Breast epithelium (tissue), 4 donors: ENCODE data around the gene OR5L1. TPM values are rescaled to one million over a fixed set of nuclear protein-coding genes. Genes with fewer than 3 reads are reported as not detected.

ENCODE experiments used
- DNase-seq, 2 donors: peaks; one replicate each; pipeline ENCODE4 v3.0.0-alpha.2; 2019; ENCODE audit warnings: low spot score in 2 of 2
- H3K27ac ChIP-seq, 2 donors: fragments of 200-600 bp; sonication (generic) in 1 of 2; one replicate each; pipeline ENCODE4 v1.5.1; 2016 to 2019; ENCODE audit warnings: mild to moderate bottlenecking in 1 of 2
- H3K27me3 ChIP-seq, 2 donors: fragments of 200-600 bp; sonication (generic) in 1 of 2; one replicate each; pipeline versions ENCODE4 v1.5.1 to v1.6.0; 2017 to 2019; ENCODE audit warnings: control low read depth in 1 of 2, mild to moderate bottlenecking in 1 of 2
- H3K36me3 ChIP-seq: fragments of 200-600 bp; one replicate; pipeline ENCODE4 v1.5.1; 2019
- H3K4me1 ChIP-seq, 2 donors: fragments of 200-600 bp; sonication (generic); one replicate each; pipeline ENCODE4 v1.5.1; 2016 to 2019; ENCODE audit warnings: control low read depth in 1 of 2
- H3K4me3 ChIP-seq, 3 donors: fragments of 200-600 bp; sonication (generic); 1 replicate in 2 of 3; 2 replicates in 1 of 3; pipeline ENCODE4 v1.5.1; 2016 to 2019; ENCODE audit warnings: mild to moderate bottlenecking in 3 of 3, moderate library complexity in 2 of 3
- H3K9me3 ChIP-seq, 2 donors: fragments of 200-600 bp; sonication (generic) in 1 of 2; one replicate each; pipeline ENCODE4 v1.5.1; 2016 to 2019; ENCODE audit warnings: control low read depth in 1 of 2
- CTCF ChIP-seq, 3 donors: fragments of 450-650 bp; IDR thresholded peaks; one replicate each; pipeline ENCODE4 v1.5.1; 2016 to 2017; ENCODE audit warnings: antibody characterized with exemption in 3 of 3, mild to moderate bottlenecking in 3 of 3, moderate library complexity in 3 of 3
- POLR2A ChIP-seq: fragments of 450-650 bp; IDR thresholded peaks from one replicate; pipeline ENCODE4 v1.6.1; 2016; ENCODE audit warnings: antibody characterized with exemption, mild to moderate bottlenecking, moderate library complexity
- POLR2AphosphoS5 ChIP-seq, 3 donors: sonication (generic); formaldehyde crosslinking; IDR thresholded peaks; one replicate each; pipeline ENCODE4 v1.6.1; 2017; ENCODE audit warnings: antibody characterized with exemption in 3 of 3
- intact Hi-C: fragments of 100-400 bp; cut with DNase I; formaldehyde crosslinking; loops from one replicate; pipeline ENCODE4 v1.15.1; 2023; ENCODE audit warnings: low total_unique reads
- total RNA-seq, 3 donors: library from RNA; depleted of rRNA; stranded (reverse); fragments of >200 nt; gene quantifications; one replicate each; pipeline ENCODE4 v1.1.0, GENCODE V29; 2016

OR5L1 gene
- total RNA-seq, 3 donors from 2014 or later: not detected

- Histone ChIP-seq H3K4me1 (no peaks in the 10 kb centered on the region), H3K36me3 (no peaks in the 10 kb centered on the region), H3K4me3 (no peak overlapping the region), H3K27ac (no peak overlapping the region), H3K27me3 (no peaks in the 10 kb centered on the region), H3K9me3 (no peaks in the 10 kb centered on the region)
- DNase-seq: no peak
- no peak for TF ChIP-seq POLR2AphosphoS5 (IDR thresholded peaks at IDR 0.05)
- no peak for TF ChIP-seq POLR2A
- no peak for TF ChIP-seq CTCF (IDR thresholded peaks at IDR 0.05)
- intact Hi-C loops: no loop called here
Observed at GRCh38 chr11:55849037-55849436, 37.9 kb downstream of the OR5L1 start.

GRCh38 chr11:55852141-55852540 is 41.0 kb downstream of the OR5L1 start:
- Histone ChIP-seq H3K27me3 (no peaks in the 10 kb centered on the region), H3K36me3 (no peaks in the 10 kb centered on the region), H3K27ac (no peak overlapping the region), H3K4me3 (no peak overlapping the region), H3K4me1 (no peaks in the 10 kb centered on the region), H3K9me3 (no peaks in the 10 kb centered on the region)
- TF ChIP-seq CTCF (IDR thresholded peaks at IDR 0.05) (no peak), POLR2AphosphoS5 (IDR thresholded peaks at IDR 0.05) (no peak), POLR2A (no peak)
- DNase-seq: no peak
- intact Hi-C loops: no loop called here

GRCh38 chr11:55854704-55855103 is 43.5 kb downstream of the OR5L1 start:
- no peak overlapping the region for H3K27ac ChIP-seq
- intact Hi-C loops: no loop called here
- DNase-seq: no peak
- H3K4me1 ChIP-seq: no peaks in the 10 kb centered on the region
- no peak overlapping the region for H3K4me3 ChIP-seq
- no peaks in the 10 kb centered on the region for H3K27me3 ChIP-seq
- TF ChIP-seq POLR2AphosphoS5 (IDR thresholded peaks at IDR 0.05): no peak
- no peak for TF ChIP-seq CTCF (IDR thresholded peaks at IDR 0.05)
- TF ChIP-seq POLR2A: no peak
- no peaks in the 10 kb centered on the region for H3K36me3 ChIP-seq
- H3K9me3 ChIP-seq: no peaks in the 10 kb centered on the region

Other genes starting within 250 kb of the OR5L1 start
- not detected for gene OR4C16, start 239.2 kb upstream of the OR5L1 start, total RNA-seq
- gene OR4C11, start 203.7 kb upstream of the OR5L1 start, total RNA-seq: not detected
- not detected for gene OR4P4, start 176.3 kb upstream of the OR5L1 start, total RNA-seq
- not detected for gene OR4S2, start 163.0 kb upstream of the OR5L1 start, total RNA-seq
- gene OR4C6, start 149.2 kb upstream of the OR5L1 start, total RNA-seq: not detected
- gene OR5D13, start 37.9 kb upstream of the OR5L1 start, total RNA-seq: not detected
- gene OR5D14, start 15.8 kb upstream of the OR5L1 start, total RNA-seq: not detected
- gene OR5D18, start 8.3 kb downstream of the OR5L1 start, total RNA-seq: not detected
- gene OR5L2, start 15.9 kb downstream of the OR5L1 start, total RNA-seq: not detected
- not detected for gene OR5D16, start 27.4 kb downstream of the OR5L1 start, total RNA-seq
- not detected for gene TRIM51, start 71.9 kb downstream of the OR5L1 start, total RNA-seq
- gene OR5W2, start 103.2 kb downstream of the OR5L1 start, total RNA-seq: not detected
- not detected for gene OR5I1, start 125.0 kb downstream of the OR5L1 start, total RNA-seq
- gene OR10AG1, start 158.6 kb downstream of the OR5L1 start, total RNA-seq: not detected
- gene OR5F1, start 183.3 kb downstream of the OR5L1 start, total RNA-seq: not detected
- gene OR5AS1, start 216.3 kb downstream of the OR5L1 start, total RNA-seq: not detected